ENCODE measurements around the gene RNF157.

GRCh38 chr17:76104896-76105231 lies 135.4 kb downstream of the RNF157 start:
- TF ChIP-seq EZH2 (IDR thresholded peaks at IDR 0.05) (no peak), POLR2AphosphoS5 (IDR thresholded peaks at IDR 0.05; ENCODE audit: borderline replicate concordance, low read depth, low read length) (no peak), FOXP2 (optimal IDR thresholded peaks at IDR 0.05; ENCODE audit: control extremely low read depth, extremely low read length, insufficient read depth) (no peak)
